Measurements from ENCODE around the gene MOCOS.

GRCh38 chr18:36196238-36196995 lies 9.1 kb downstream of the MOCOS start:
- TF ChIP-seq CTCF (IDR thresholded peaks at IDR 0.05) = no peak
- no peak for TF ChIP-seq POLR2A (IDR thresholded peaks at IDR 0.05)
- TF ChIP-seq POLR2AphosphoS5 (IDR thresholded peaks at IDR 0.05) = no peak
- no peak for TF ChIP-seq EP300 (IDR thresholded peaks at IDR 0.05; ENCODE audit: low read depth)

Measured in transverse colon (tissue), 4 donors.